Erythroblast (primary cell): ENCODE measurements around the gene SLC49A4.

Experiments used
- GATA1 ChIP-seq: IDR thresholded peaks from 2 replicates; pipeline ENCODE4 v1.6.1; 2011; ENCODE audit warnings: low read depth, mild to moderate bottlenecking, control low read depth, low read length, moderate library complexity
- POLR2A ChIP-seq: IDR thresholded peaks from 2 replicates; pipeline ENCODE4 v1.6.1; 2011; ENCODE audit warnings: mild to moderate bottlenecking, low read length

DNA sequence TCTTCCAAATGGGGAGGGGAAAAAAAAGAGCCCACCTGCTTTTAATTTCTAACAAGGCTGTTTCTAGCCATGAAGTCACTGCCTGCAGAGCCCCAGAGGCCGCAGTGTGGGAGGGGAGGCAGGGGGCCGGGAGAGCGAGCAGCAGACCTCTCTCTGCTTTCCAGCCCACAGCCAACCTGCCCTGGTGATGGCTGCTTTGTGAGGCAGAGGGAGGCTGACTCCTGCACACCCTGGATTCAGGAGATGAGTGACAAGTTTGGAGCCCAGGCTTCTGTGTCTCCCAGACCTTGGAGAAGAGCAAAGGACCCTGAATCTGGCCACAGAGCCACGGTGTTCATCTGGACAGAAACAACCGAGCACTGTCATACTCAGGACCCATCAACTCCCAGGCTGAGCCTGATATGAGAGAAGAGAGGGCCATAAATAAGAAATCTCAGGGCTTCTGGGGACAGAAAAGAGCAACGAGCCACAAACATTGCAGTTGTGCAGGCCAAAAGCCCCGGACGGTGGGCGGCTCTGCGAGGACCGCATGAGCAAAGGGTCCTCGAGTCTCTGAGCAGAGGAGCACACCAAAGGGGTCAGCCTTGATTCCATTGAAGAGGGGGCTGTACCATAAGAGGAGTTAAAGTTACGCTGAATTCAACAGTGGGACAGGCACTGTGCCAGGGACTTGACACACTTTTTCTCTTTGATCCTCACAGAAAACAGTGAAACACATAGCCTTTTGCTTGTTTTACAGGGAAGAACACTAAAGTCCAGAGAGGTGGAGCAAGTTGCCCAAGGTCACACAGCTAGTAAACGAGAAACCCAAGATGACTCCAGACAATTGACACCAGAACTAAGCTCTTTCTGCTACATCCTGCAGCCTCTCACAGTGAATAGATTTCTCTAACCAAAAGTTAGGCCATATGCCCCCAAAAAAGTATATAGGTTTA lies 135.5 kb downstream of the SLC49A4 start:
- TF ChIP-seq POLR2A (no peak), GATA1 (no peak)
